NCI-H748 (cell line): ENCODE data around the gene ADGRG3.
"Not testable (repeated sequence)": the region's sequence is repeated elsewhere in the genome, so short reads cannot be mapped to it uniquely, and the experiment has no call there.

Experiments
- DNase-seq: peaks from one replicate; lab custom pipeline; 2025; ENCODE audit not compliant: unreplicated experiment; lab: John Stamatoyannopoulos, UW

ADGRG3 gene

GRCh38 chr16:57712569-57712968 is 44.5 kb downstream of the ADGRG3 start:
- not testable (repeated sequence) for DNase-seq

- no peak for DNase-seq
These were observed 45.5 kb downstream of the ADGRG3 start for GRCh38 chr16:57713596-57713995.

DNA sequence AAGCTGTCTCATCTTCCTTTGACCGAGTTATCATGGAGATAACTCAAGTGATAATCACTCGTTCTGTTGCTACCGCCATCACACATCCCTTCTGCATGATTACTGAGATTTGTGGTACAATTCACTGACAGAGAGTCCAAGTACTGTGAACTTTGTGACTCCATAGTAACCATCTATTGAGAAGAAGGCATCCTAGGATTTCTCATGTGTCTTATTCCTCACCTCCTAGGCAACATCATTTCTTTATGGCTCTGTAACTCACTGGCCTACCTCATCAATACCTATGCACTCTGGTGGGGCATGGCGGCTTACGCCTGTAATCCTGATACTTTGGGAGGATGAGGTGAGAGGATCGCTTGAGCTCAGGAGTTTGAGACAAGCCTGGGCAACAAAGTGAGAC is 45.9 kb downstream of the ADGRG3 start:
- DNase-seq, result no peak

DNA sequence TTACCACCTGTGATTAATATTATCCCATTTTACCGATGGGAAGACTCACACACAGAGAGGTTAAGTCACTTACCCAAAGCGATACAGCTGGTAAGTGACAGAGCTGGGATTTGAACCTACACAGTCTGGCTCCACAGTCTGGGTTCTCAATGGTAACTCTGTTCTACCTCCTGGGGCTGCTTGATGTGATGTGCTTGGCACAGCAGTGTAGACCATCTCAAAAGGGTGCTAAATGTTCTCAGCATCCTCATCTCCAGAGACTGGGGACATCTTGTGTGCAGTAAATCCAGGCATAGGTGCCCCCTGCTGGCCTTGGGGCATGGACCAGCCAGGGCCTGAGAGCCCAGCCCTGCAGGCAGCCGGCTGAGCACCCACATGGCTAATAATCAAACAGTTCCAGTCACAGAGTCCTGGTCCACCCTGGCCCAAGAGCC is 52.1 kb downstream of the ADGRG3 start:
- DNase-seq, result peak; percentile 3

GRCh38 chr16:57721356-57722209 is 53.5 kb downstream of the ADGRG3 start:
- DNase-seq, result no peak

GRCh38 chr16:57722210-57722499 is 54.0 kb downstream of the ADGRG3 start:
- DNase-seq, result no peak

- no peak for DNase-seq
These were observed 54.5 kb downstream of the ADGRG3 start for GRCh38 chr16:57722651-57723050.

GRCh38 chr16:57723170-57723569 is 55.1 kb downstream of the ADGRG3 start:
- no peak for DNase-seq

DNA sequence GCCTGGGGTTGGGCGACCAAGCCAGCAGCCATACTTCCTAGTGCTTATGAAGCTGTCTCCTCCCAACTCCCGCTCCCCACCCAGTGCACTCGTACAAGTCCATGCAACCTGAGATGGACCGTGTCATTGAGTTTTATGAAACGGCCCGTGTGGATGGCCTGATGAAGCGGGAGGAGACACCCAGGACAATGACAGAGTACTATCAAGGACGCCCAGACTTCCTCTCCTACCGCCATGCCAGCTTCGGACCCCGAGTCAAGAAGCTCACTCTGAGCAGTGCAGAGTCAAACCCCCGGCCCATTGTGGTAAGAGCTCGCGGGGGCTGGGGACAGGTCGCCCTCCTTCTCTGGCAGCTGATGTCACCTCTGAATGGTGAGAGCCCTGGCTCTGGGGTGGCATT is 56.4 kb downstream of the ADGRG3 start:
- no peak for DNase-seq

- no peak for DNase-seq
These were observed 57.0 kb downstream of the ADGRG3 start for GRCh38 chr16:57725151-57725550.

DNA sequence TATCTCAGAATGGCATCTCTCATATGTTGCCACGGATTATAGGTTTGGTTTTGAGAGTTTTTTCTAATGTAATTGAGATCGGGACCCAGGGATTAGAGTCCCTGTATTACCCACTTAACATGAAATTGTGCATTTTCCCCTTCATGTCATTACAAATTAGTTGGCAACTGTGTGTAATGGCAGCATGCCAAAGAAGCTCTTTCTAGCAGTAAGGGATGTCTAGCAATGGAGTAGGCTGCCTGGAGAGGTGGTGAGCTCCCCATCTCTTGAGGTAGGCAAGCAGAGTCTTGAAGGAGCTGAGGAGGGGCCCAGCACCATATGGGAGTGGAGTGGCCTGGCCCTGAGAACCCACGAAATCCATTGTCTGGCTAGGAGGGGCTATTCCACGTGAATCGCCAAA is 57.4 kb downstream of the ADGRG3 start:
- peak; percentile 38 for DNase-seq

GRCh38 chr16:57725976-57726375 is 57.9 kb downstream of the ADGRG3 start:
- no peak for DNase-seq

DNA sequence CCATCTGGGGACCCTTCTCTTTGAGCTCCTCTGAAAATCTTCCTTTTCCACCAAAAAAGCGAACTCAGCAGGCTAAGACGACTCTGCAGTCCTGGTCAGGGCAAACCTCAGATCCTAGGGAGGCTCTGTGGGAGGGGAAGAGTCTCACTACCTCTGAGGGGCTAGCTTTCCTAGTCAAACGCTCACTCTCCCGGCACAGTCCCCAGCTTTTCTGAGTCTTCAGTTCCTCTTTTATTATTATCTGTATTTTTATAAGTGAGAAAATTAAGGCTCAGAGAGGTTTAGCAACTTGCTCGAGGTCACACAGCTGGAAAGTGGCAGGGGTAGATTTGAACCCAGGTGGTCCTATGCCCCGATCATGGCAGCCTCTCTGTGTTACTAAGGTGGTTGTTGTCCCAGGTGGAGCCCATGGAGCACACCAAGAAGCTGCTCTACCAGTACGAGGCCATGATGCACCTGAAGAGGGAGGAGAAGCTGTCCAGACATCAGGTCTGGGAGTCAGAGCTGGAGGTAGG is 58.4 kb downstream of the ADGRG3 start:
- no peak for DNase-seq

DNA sequence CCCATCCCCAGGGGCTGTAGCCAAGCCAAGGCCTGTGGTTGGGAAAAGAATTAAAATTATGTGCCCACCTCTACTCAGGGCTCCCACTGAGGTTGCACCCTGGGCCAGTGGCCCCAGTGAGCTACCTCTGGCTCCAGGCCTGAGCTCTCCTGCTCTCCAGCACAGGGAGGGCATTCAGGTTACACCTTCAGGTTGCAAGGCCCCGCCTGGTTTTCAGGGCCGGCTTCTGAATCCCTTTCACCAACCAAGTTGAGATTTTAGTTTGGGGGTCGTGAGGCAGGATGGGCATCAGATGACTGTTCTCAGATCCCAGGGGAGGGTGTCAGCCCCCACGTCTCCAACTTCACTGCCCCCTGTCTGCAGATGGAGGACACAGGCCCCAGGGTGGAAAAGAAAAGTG is 59.5 kb downstream of the ADGRG3 start:
- DNase-seq, result no peak

DNA sequence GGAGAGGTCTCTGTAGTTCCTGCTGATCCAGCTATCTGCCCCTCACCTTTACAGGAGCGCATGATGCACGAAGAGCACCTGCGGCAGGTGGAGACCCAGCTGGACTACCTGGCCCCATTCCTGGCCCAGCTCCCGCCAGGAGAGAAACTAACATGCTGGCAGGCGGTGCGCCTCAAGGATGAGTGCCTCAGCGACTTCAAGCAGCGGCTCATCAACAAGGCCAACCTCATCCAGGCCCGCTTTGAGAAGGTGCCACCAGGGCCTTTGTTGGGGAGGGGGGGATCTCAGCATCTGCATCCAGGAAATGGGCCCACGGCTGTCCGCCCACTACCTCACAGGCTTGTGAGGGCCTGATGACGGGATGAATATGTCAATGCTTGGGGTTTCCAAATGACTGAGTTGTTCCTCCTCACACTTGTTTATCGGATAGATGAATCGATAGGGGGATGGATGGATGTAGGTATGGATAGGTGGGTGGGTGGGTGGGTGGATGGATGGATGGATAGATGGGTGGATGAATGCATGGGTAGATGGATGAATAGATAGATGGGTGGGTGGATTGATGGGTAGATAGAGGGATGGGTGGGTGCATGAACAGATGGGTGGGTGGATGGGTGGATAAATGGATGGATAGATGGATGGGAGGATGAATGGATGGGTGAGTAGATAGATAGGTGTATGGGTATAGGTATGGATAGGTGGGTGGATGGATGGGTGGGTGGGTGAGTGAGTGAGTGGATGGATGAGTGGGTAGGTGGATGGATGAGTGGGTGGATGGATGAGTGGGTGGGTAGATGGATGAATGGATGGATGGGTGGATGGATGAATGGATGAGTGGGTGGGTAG is 60.5 kb downstream of the ADGRG3 start:
- DNase-seq, result no peak

DNA sequence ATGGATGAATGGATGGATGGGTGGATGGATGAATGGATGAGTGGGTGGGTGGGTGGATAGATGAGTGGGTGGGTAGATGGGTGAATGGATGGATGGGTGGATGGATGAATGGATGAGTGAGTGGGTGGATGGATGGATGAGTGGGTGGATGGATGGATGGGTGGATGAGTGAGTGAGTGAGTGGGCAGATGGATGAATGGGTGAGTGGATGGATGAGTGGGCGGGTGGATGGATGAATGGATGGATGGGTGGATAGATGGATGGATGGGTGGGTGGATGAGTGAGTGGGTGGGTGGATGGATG is 61.0 kb downstream of the ADGRG3 start:
- no peak for DNase-seq

GRCh38 chr16:57729852-57730251 is 61.7 kb downstream of the ADGRG3 start:
- not testable (repeated sequence) for DNase-seq

DNA sequence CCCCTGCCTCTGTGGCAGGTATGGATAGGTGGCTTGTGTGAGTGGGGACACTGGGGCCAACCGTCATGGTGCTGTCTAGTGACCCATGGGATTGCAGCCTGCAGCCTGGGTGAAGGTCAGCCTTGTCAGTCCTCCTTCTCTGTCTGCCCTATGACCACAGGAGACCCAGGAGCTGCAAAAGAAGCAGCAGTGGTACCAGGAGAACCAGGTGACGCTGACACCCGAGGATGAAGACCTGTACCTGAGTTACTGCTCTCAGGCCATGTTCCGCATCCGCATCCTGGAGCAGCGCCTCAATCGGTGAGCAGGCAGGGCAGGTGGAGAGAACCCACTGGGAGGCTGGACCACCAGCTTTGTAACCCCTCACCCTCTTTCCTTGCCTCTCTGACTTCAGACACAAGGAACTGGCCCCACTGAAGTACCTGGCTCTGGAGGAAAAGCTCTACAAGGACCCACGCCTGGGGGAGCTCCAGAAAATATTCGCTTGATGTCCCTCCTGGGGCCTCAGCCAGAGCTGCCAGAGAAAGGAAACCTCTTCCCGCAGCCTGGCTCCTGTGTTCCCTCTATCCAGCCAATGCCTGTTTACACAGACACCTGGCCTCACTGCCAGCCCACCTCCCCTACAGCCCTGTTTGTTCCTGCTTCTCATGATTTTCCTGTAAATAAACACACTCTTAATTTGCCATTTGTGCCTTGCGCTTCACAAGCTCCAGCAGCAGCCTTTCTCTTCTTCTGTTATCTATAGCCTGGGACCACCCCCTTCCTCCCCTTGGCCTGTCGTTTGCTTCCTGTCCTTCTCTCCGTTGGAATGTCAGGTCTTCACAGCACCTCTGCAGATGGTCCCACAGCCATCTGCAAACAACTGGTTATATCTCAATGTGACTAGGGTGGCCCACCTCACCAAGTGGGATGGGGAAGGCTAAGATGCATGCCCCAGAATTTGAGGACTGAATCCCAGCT is 62.9 kb downstream of the ADGRG3 start:
- DNase-seq, result peak; percentile 17

DNA sequence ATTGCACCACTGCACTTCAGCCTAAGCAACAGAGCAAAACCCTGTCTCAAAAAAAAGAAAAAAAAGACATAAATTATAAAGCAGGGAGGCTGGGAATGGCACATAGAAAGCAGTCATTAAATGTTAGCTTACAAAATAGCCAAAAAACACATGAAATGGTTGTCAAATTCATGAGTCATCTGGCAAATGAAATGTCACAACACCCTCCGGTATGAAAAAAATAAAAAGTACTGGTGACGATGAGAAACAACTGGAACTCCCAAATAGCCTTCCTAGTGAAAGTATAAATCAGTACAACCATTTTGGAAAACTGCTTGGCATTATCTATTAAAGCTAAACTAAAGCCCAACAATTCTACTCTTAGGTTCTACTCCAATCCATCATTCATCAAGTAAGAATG is 63.9 kb downstream of the ADGRG3 start:
- no peak for DNase-seq

DNA sequence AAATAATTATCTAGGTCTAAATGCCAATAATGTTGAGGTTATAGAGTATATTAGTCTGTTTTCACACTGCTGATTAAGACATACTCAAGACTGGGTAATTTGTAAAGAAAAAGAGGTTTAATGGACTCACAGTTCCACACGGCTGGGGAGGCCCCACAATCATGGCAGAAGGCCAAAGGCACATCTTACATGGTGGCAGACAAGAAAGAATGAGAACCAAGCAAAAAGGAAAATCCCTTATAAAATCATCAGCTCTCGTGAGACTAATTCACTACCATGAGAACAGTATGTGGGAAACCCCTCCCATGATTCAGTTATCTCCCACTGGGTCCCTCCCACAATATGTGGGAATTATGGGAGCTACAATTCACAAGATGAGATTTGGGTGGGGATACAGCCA is 64.6 kb downstream of the ADGRG3 start:
- DNase-seq, result no peak

GRCh38 chr16:57734308-57734924 is 66.3 kb downstream of the ADGRG3 start:
- no peak for DNase-seq
